ENCODE data around the gene CDKN3.

DNA sequence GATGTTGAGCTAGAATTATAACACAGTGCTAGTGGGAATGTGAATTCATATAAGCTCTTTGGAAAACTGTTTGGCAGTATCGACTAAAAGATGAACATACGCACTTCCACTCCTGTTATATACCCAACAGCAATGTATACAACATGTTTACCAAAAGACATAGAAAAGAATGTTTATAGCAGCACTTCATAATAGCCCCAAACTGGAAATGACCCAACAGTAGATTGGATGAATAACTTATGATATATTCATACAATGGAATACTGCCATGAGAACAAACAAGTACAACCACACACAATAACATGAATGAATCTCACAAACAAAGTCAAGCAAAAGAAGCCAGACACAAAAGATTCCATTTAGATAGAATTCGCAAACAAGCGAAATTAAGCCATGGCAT is 28.5 kb upstream of the CDKN3 start:
- TF ChIP-seq EZH2 (IDR thresholded peaks at IDR 0.05) (no peak), POLR2AphosphoS5 (IDR thresholded peaks at IDR 0.05; ENCODE audit: borderline replicate concordance, low read depth, low read length) (no peak), FOXP2 (optimal IDR thresholded peaks at IDR 0.05; ENCODE audit: control extremely low read depth, extremely low read length, insufficient read depth) (no peak)

Data from SK-N-MC (cell line).